Vagina (tissue), 2 donors: Measurements from ENCODE around the gene CREBBP. TPM values are rescaled to one million over a fixed set of nuclear protein-coding genes. Genes with fewer than 3 reads are reported as not detected.

ENCODE experiments used
- DNase-seq, 2 donors: peaks; one replicate each; pipeline ENCODE4 v3.0.0-alpha.2; 2017; ENCODE audit errors: extremely low spot score in 2 of 2
- H3K27ac ChIP-seq: fragments of 200-600 bp; sonication (generic); one replicate; pipeline ENCODE4 v1.5.1; 2019
- H3K27me3 ChIP-seq: fragments of 200-600 bp; sonication (generic); one replicate; pipeline ENCODE4 v1.5.1; 2019
- H3K36me3 ChIP-seq, 2 donors: fragments of 200-600 bp; sonication (generic); one replicate each; pipeline ENCODE4 v1.5.1; 2017 to 2019
- H3K4me1 ChIP-seq: fragments of 200-600 bp; sonication (generic); one replicate; pipeline ENCODE4 v1.5.1; 2019
- H3K4me3 ChIP-seq, 2 donors: fragments of 200-600 bp; sonication (generic); 1 replicate in 1 of 2; 2 replicates in 1 of 2; pipeline ENCODE4 v1.5.1; 2016 to 2019
- H3K9me3 ChIP-seq: fragments of 200-600 bp; sonication (generic); one replicate; pipeline ENCODE4 v1.5.1; 2019
- POLR2A ChIP-seq, 2 donors: fragments of 450-650 bp; IDR thresholded peaks; one replicate each; pipeline ENCODE4 v1.6.1; 2017; ENCODE audit warnings: antibody characterized with exemption in 2 of 2, mild to moderate bottlenecking in 2 of 2, moderate library complexity in 2 of 2
- POLR2AphosphoS5 ChIP-seq, 2 donors: sonication (generic); formaldehyde crosslinking; IDR thresholded peaks; one replicate each; pipeline ENCODE4 v1.9.0; 2017; ENCODE audit warnings: antibody characterized with exemption in 2 of 2, mild to moderate bottlenecking in 2 of 2, low read depth in 1 of 2; ENCODE audit not compliant: insufficient read depth in 1 of 2
- intact Hi-C: fragments of 100-400 bp; cut with DNase I; formaldehyde crosslinking; loops from one replicate; pipeline ENCODE4 v1.15.1; 2023
- total RNA-seq: library from RNA; depleted of rRNA; stranded (reverse); fragments of >200 nt; gene quantifications from one replicate; pipeline ENCODE4 v1.2.3, GENCODE V29; 2016
- TF ChIP-seq, protein P1 (sequence below), 3 experiments: fragments of 450-650 bp in 2 of 3; fragments of 200-600 bp in 1 of 3; sonication (generic) in 1 of 3; IDR thresholded peaks; one replicate each; pipeline ENCODE4 v1.5.1; 2017 to 2019; ENCODE audit warnings: antibody characterized with exemption in 3 of 3, mild to moderate bottlenecking in 2 of 3, moderate library complexity in 2 of 3

Gene CREBBP
- total RNA-seq, 1 donor from 2014 or later, result 102 TPM

GRCh38 chr16:3730161-3731125 lies 150.1 kb downstream of the CREBBP start:
- no peak for DNase-seq
- no peaks in the 10 kb centered on the region for H3K9me3 ChIP-seq
- H3K27me3 ChIP-seq, result no peaks in the 10 kb centered on the region
- H3K4me3 ChIP-seq, result no peak overlapping the region
- peaks cover 0 to 73% of the 10 kb centered on the region in 2 donors for H3K36me3 ChIP-seq
- no peak overlapping the region for H3K27ac ChIP-seq
- H3K4me1 ChIP-seq, result no peaks in the 10 kb centered on the region
- intact Hi-C loops, result no loop called here
- no peak for TF ChIP-seq POLR2A (IDR thresholded peaks at IDR 0.05)
- TF ChIP-seq POLR2AphosphoS5 (IDR thresholded peaks at IDR 0.05; ENCODE audit: insufficient read depth in 1 of 2, low read depth in 1 of 2), result no peak
- TF ChIP-seq, protein P1, sequence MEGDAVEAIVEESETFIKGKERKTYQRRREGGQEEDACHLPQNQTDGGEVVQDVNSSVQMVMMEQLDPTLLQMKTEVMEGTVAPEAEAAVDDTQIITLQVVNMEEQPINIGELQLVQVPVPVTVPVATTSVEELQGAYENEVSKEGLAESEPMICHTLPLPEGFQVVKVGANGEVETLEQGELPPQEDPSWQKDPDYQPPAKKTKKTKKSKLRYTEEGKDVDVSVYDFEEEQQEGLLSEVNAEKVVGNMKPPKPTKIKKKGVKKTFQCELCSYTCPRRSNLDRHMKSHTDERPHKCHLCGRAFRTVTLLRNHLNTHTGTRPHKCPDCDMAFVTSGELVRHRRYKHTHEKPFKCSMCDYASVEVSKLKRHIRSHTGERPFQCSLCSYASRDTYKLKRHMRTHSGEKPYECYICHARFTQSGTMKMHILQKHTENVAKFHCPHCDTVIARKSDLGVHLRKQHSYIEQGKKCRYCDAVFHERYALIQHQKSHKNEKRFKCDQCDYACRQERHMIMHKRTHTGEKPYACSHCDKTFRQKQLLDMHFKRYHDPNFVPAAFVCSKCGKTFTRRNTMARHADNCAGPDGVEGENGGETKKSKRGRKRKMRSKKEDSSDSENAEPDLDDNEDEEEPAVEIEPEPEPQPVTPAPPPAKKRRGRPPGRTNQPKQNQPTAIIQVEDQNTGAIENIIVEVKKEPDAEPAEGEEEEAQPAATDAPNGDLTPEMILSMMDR (IDR thresholded peaks at IDR 0.05), result no peak

- Histone ChIP-seq H3K27me3 (no peaks in the 10 kb centered on the region), H3K4me3 (no peak overlapping the region), H3K4me1 (no peaks in the 10 kb centered on the region), H3K36me3 (peaks cover 0 to 63% of the 10 kb centered on the region in 2 donors), H3K27ac (no peak overlapping the region), H3K9me3 (no peaks in the 10 kb centered on the region)
- no peak for TF ChIP-seq POLR2AphosphoS5 (IDR thresholded peaks at IDR 0.05; ENCODE audit: insufficient read depth in 1 of 2, low read depth in 1 of 2)
- TF ChIP-seq, protein P1 (IDR thresholded peaks at IDR 0.05), result no peak
- TF ChIP-seq POLR2A (IDR thresholded peaks at IDR 0.05), result no peak
- DNase-seq, result no peak
- intact Hi-C loops, result no loop called here
These were observed 151.1 kb downstream of the CREBBP start for GRCh38 chr16:3729161-3730112.

DNA sequence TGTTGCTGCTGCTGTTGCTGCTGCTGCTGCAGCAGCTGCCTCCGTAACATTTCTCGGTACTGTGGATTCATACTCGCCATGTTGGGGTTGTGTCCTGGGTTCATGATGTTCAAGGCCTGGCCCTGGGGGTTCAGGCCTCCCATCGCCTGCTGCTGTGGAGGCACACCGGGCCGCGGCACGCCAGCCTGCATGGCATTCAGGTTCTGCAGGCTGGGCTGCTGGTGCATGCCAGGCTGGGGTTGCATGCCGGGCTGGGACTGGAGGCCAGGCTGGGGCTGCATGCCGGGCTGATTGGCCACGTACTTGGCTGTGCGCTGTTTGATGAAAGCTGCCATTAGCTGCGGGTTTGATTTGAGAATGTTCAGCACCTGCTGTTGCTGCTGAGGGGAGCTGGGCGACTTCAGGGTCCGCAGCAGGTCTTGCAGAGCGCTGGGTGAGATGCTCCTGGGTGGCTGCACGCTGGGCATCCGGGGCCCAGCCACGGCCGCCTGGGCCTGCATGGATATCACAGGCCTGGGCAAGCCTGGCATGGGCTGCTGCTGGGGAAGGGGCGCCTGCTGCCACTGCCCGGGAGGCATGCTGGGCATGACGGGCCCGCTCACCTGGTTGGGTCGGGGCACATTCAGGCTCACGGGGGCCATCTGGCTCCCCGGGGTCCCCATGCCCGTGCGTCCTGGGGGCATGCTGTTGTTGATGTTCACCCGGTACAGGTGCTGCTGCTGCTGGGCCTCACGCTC lies 151.9 kb downstream of the CREBBP start:
- Histone ChIP-seq H3K9me3 (no peaks in the 10 kb centered on the region), H3K27ac (no peak overlapping the region), H3K36me3 (peaks cover 0 to 56% of the 10 kb centered on the region in 2 donors), H3K4me1 (no peaks in the 10 kb centered on the region), H3K4me3 (no peak overlapping the region), H3K27me3 (no peaks in the 10 kb centered on the region)
- TF ChIP-seq POLR2AphosphoS5 (IDR thresholded peaks at IDR 0.05; ENCODE audit: insufficient read depth in 1 of 2, low read depth in 1 of 2) (no peak), POLR2A (IDR thresholded peaks at IDR 0.05) (no peak)
- TF ChIP-seq, protein P1 (IDR thresholded peaks at IDR 0.05), result no peak
- intact Hi-C loops, result no loop called here
- DNase-seq, result no peak

DNA sequence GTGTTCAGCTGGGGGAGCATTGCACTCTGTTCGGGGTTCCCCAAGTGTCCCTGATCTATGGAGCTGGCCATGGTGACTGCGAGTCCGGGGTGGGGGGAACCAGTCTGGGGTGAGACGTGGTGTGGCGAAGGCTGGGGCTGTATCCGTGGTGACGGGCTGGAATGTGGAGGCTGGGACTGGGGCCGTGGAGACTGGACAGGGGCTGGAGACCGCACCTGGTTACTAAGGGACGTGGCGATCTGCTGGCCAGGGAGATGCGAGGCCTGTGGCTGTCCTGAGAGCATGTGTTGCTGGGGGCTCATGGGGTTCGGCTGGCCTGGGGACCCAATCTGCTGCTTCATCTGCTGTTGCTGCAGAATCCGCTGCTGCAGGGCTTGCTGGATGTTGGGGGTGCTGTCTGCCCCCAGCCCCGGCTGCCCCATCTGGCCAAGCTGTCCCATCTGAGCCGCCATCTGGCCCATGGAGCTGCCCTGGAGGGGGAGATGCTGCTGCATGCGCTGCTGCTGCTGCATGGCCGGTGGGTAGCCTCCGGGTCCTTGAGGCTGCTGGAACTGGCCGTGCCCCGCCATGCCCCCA lies 152.6 kb downstream of the CREBBP start:
- no peaks in the 10 kb centered on the region for H3K4me1 ChIP-seq
- peaks cover 0 to 56% of the 10 kb centered on the region in 2 donors for H3K36me3 ChIP-seq
- peak in 1 of 2 donors; percentile 16 for TF ChIP-seq POLR2AphosphoS5 (IDR thresholded peaks at IDR 0.05; ENCODE audit: insufficient read depth in 1 of 2, low read depth in 1 of 2)
- TF ChIP-seq, protein P1 (IDR thresholded peaks at IDR 0.05), result no peak
- no peak for TF ChIP-seq POLR2A (IDR thresholded peaks at IDR 0.05)
- no peaks in the 10 kb centered on the region for H3K27me3 ChIP-seq
- intact Hi-C loops, result no loop called here
- H3K27ac ChIP-seq, result no peak overlapping the region
- no peaks in the 10 kb centered on the region for H3K9me3 ChIP-seq
- no peak for DNase-seq
- H3K4me3 ChIP-seq, result no peak overlapping the region
